HG03159 (cell line): ENCODE data around the gene EPB41L3.

Source experiments
- ATAC-seq: cut with Tn5 transposase; IDR thresholded peaks from one replicate; pipeline ENCODE4 v1.9.1; 2021; ENCODE audit warnings: mild to moderate bottlenecking, moderate library complexity; ENCODE audit not compliant: unreplicated experiment

EPB41L3 gene

GRCh38 chr18:5456577-5457461 is 87.0 kb downstream of the EPB41L3 start:
- ATAC-seq: peak; percentile 79

- no peak for ATAC-seq
These were observed 88.1 kb downstream of the EPB41L3 start for GRCh38 chr18:5455674-5456073.

- ATAC-seq: no peak
These were observed 90.8 kb downstream of the EPB41L3 start for GRCh38 chr18:5452943-5453443.

GRCh38 chr18:5451871-5452270 is 91.9 kb downstream of the EPB41L3 start:
- ATAC-seq: no peak

GRCh38 chr18:5451150-5451549 is 92.6 kb downstream of the EPB41L3 start:
- no peak for ATAC-seq

GRCh38 chr18:5449858-5450509 is 93.8 kb downstream of the EPB41L3 start:
- no peak for ATAC-seq

- no peak for ATAC-seq
These were observed 96.4 kb downstream of the EPB41L3 start for GRCh38 chr18:5447442-5447841.

- no peak for ATAC-seq
These were observed 99.0 kb downstream of the EPB41L3 start for GRCh38 chr18:5444847-5445246.

GRCh38 chr18:5444269-5444668 is 99.5 kb downstream of the EPB41L3 start:
- no peak for ATAC-seq

GRCh38 chr18:5439986-5440696 is 103.7 kb downstream of the EPB41L3 start:
- no peak for ATAC-seq

GRCh38 chr18:5434425-5434824 is 109.4 kb downstream of the EPB41L3 start:
- ATAC-seq: no peak

- ATAC-seq: no peak
These were observed 111.8 kb downstream of the EPB41L3 start for GRCh38 chr18:5431836-5432575.

GRCh38 chr18:5430131-5430530 is 113.7 kb downstream of the EPB41L3 start:
- no peak for ATAC-seq

- no peak for ATAC-seq
These were observed 114.1 kb downstream of the EPB41L3 start for GRCh38 chr18:5429681-5430080.

GRCh38 chr18:5425721-5426120 is 118.1 kb downstream of the EPB41L3 start:
- ATAC-seq: no peak

GRCh38 chr18:5424903-5425664 is 118.7 kb downstream of the EPB41L3 start:
- peak; percentile 72 for ATAC-seq

- ATAC-seq: no peak
These were observed 121.2 kb downstream of the EPB41L3 start for GRCh38 chr18:5422626-5423025.

GRCh38 chr18:5421981-5422380 is 121.8 kb downstream of the EPB41L3 start:
- no peak for ATAC-seq

- ATAC-seq: no peak
These were observed 122.9 kb downstream of the EPB41L3 start for GRCh38 chr18:5420906-5421305.

GRCh38 chr18:5419601-5420000 is 124.2 kb downstream of the EPB41L3 start:
- ATAC-seq: no peak
